IPS-18c (cell line): ENCODE data around the gene PCDHB12.
"Not testable (repeated sequence)": the region's sequence is repeated elsewhere in the genome, so short reads cannot be mapped to it uniquely, and the experiment has no call there.

Experiments
- H3K4me3 ChIP-seq: 2 replicates; pipeline ENCODE4 v1.7.0; 2013; ENCODE audit warnings: low read depth, mild to moderate bottlenecking, low read length, moderate library complexity; ENCODE audit not compliant: insufficient read depth
- H3K9me3 ChIP-seq: one replicate; pipeline ENCODE4 v1.6.1; 2013; ENCODE audit warnings: mild to moderate bottlenecking, low read length, moderate library complexity; ENCODE audit not compliant: control insufficient read depth, insufficient read depth

Gene PCDHB12

GRCh38 chr5:141208478-141208877 is at the start of gene PCDHB12:
TSS of gene PCDHB12 (plus strand) at chr5:141208719. CDS start at chr5:141208908, 189 bp downstream.
- Histone ChIP-seq H3K9me3 (peaks cover 3% of the 10 kb centered on the region), H3K4me3 (no peak within 1 kb of the TSS)

GRCh38 chr5:141172381-141173204 is 35.9 kb upstream of the PCDHB12 start, which contains the start of gene PCDHB7:
TSS of gene PCDHB7 (plus strand) at chr5:141172644. CDS start at chr5:141172836, 192 bp downstream.
- Histone ChIP-seq H3K4me3 (no peak within 1 kb of the TSS), H3K9me3 (peaks cover 7% of the 10 kb centered on the region)

GRCh38 chr5:141174291-141175104 is 34.0 kb upstream of the PCDHB12 start:
- not testable (repeated sequence) for H3K4me3 ChIP-seq, H3K9me3 ChIP-seq

- H3K4me3 ChIP-seq: no peak overlapping the region
- H3K9me3 ChIP-seq: peaks cover 7% of the 10 kb centered on the region
Measured at GRCh38 chr5:141175933-141176332, 32.6 kb upstream of the PCDHB12 start.

GRCh38 chr5:141177577-141178191 is 30.8 kb upstream of the PCDHB12 start, which contains the start of gene PCDHB8:
TSS of gene PCDHB8 (plus strand) at chr5:141177790. CDS start at chr5:141178035, 245 bp downstream.
- not testable (repeated sequence) for H3K4me3 ChIP-seq, H3K9me3 ChIP-seq

GRCh38 chr5:141179371-141179770 is 29.1 kb upstream of the PCDHB12 start:
- H3K4me3 ChIP-seq, H3K9me3 ChIP-seq: not testable (repeated sequence)

- H3K9me3 ChIP-seq, H3K4me3 ChIP-seq: not testable (repeated sequence)
Measured at GRCh38 chr5:141179876-141180275, 28.6 kb upstream of the PCDHB12 start.

- peaks cover 4% of the 10 kb centered on the region for H3K9me3 ChIP-seq
- H3K4me3 ChIP-seq: no peak overlapping the region
Measured at GRCh38 chr5:141180313-141180712, 28.2 kb upstream of the PCDHB12 start.

- Histone ChIP-seq H3K9me3 (peaks cover 4% of the 10 kb centered on the region), H3K4me3 (0 out of 2 replicates have a peak within 1 kb of the TSS, but pooled peaks have one; percentile 5)
Measured at GRCh38 chr5:141182248-141182647, 26.3 kb upstream of the PCDHB12 start, which contains the start of gene PCDHB16. TSS of gene PCDHB16 (plus strand) at chr5:141182387. CDS start at chr5:141182560, 173 bp downstream.

- not testable (repeated sequence) for H3K9me3 ChIP-seq, H3K4me3 ChIP-seq
Measured at GRCh38 chr5:141184117-141184855, 24.2 kb upstream of the PCDHB12 start.

GRCh38 chr5:141186897-141187512 is 21.5 kb upstream of the PCDHB12 start, which contains the start of gene PCDHB9:
TSS of gene PCDHB9 (plus strand) at chr5:141187161. CDS start at chr5:141187319, 158 bp downstream.
- H3K9me3 ChIP-seq: no peaks in the 10 kb centered on the region
- H3K4me3 ChIP-seq: no peak within 1 kb of the TSS

GRCh38 chr5:141188682-141189081 is 19.8 kb upstream of the PCDHB12 start:
- not testable (repeated sequence) for H3K9me3 ChIP-seq, H3K4me3 ChIP-seq

GRCh38 chr5:141189131-141189530 is 19.4 kb upstream of the PCDHB12 start:
- H3K4me3 ChIP-seq, H3K9me3 ChIP-seq: not testable (repeated sequence)

GRCh38 chr5:141192110-141192725 is 16.3 kb upstream of the PCDHB12 start, which contains the start of gene PCDHB10:
TSS of gene PCDHB10 (plus strand) at chr5:141192353. CDS start at chr5:141192553, 200 bp downstream.
- no peak within 1 kb of the TSS for H3K4me3 ChIP-seq

GRCh38 chr5:141194332-141194731 is 14.2 kb upstream of the PCDHB12 start:
- H3K9me3 ChIP-seq, H3K4me3 ChIP-seq: not testable (repeated sequence)

More at GRCh38 chr5:141192110-141192725, 16.3 kb upstream of the PCDHB12 start, which contains the start of gene PCDHB10:
- no peaks in the 10 kb centered on the region for H3K9me3 ChIP-seq

GRCh38 chr5:141196363-141196762 is 12.2 kb upstream of the PCDHB12 start:
- H3K4me3 ChIP-seq: no peak overlapping the region
- H3K9me3 ChIP-seq: no peaks in the 10 kb centered on the region
